GM12891 (cell line): ENCODE measurements around the gene ACOX2.

Experiments used
- DNase-seq: peaks from one replicate; pipeline ENCODE4 v3.0.0; 2011; ENCODE audit warnings: low spot score; ENCODE audit not compliant: insufficient read length
- FAIRE-seq: peaks from 2 replicates; lab custom pipeline; 2011; peaks lifted over from hg19 to GRCh38; lab: Jason Lieb, UNC
- PAX5 ChIP-seq: IDR thresholded peaks from 2 replicates; pipeline ENCODE4 v1.6.1; 2011; ENCODE audit warnings: low read length, moderate library complexity, mild to moderate bottlenecking; ENCODE audit not compliant: insufficient read depth, severe bottlenecking
- POLR2A ChIP-seq: IDR thresholded peaks from 2 replicates; pipeline ENCODE4 v1.6.1; 2011; ENCODE audit warnings: low read depth, low read length, control low read depth
- POLR2AphosphoS5 ChIP-seq: IDR thresholded peaks from 2 replicates; pipeline ENCODE4 v1.6.1; 2011; ENCODE audit warnings: low read depth, low read length, control low read depth
- POU2F2 ChIP-seq: IDR thresholded peaks from 2 replicates; pipeline ENCODE4 v1.6.1; 2011; ENCODE audit warnings: low read depth, mild to moderate bottlenecking, control low read depth, low read length, moderate library complexity
- SPI1 ChIP-seq: IDR thresholded peaks from 2 replicates; pipeline ENCODE4 v1.6.1; 2011; ENCODE audit warnings: low read depth, low read length, control low read depth
- TAF1 ChIP-seq: IDR thresholded peaks from 2 replicates; pipeline ENCODE4 v1.6.1; 2011; ENCODE audit warnings: low read depth, low read length, control low read depth

Gene ACOX2

DNA sequence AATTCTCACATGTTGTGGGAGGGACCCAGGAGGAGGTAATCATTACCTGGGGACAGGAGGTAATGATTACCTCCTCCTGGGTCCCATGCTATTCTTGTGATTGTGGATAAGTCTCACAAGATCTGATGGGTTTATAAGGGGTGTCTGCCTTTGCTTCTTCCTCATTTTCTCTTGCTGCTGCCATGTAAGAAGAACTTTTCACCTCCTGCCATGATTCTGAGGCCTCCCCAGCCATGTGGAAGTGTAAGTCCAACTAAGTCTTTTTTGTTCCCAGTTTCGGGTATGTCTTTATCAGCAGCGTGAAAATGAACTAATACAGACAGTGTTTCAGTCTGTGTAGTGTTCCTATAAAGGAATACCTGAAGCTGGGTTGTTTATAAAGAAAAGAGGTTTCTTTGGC, 58.2 kb downstream of the ACOX2 start:
- TF ChIP-seq SPI1 (no peak), POU2F2 (no peak), POLR2A (no peak), POLR2AphosphoS5 (no peak), TAF1 (no peak), PAX5 (no peak)
- no peak for DNase-seq
- no peak for FAIRE-seq

DNA sequence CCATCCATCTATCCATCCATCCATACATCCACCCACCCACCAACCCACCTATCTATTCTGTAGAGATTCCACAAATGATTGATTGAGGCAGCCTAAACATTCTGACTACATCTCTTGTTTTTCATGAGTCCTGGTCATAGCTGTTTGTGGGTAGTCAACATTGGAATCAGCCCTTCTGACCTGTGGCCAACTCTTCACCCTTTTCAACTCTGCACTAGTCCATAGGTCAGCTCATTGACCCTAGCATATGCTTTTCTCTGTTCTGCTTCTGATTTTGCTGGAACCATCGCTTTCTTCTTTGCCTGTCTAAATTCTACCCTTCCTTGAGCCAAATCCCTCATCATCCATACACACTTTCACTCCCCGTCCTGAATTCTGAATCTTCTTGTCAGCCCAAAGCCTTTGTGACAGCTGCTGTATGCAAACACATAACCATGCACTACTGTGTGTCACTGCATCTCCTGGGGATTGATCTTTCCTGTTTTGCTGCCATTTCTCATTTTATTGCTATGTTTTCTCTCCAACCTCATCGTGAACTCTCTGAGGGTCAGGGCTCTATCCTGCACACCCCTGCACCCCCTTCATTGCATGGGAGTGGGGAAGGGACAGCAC, 61.9 kb downstream of the ACOX2 start:
- TF ChIP-seq SPI1 (no peak), TAF1 (no peak), PAX5 (no peak), POLR2A (no peak), POLR2AphosphoS5 (no peak), POU2F2 (no peak)
- no peak for DNase-seq
- peak; percentile 85 for FAIRE-seq

DNA sequence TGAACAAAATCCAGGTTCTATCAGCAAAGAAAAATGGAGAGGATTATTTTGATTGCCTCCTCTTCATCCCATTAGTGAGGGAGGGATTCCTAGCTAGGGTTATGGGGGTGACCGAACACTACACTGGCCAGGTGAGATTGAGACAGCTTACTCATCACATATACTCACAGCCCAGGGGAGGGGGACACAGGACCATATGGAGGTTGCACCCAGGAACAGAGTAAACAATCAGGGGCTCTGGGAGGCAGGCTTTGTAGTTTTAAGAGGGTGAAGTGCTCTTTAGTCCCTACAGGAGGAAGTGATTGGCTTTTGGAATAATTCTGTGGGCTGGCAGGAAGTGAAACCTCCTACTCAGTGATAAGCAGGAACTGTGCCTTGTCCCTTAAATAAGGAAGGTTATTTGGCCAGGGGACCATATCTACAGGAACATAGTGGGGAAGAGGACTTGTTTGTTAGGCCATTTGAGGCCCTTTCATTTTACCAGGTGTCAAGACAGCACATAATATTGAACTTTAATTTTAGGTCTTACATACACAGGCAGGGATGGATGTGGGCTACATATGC, 62.6 kb downstream of the ACOX2 start:
- FAIRE-seq (no peak), DNase-seq (no peak)
- TF ChIP-seq POLR2AphosphoS5 (no peak), POU2F2 (no peak), TAF1 (no peak), SPI1 (peak; percentile 82), POLR2A (no peak), PAX5 (no peak)

DNA sequence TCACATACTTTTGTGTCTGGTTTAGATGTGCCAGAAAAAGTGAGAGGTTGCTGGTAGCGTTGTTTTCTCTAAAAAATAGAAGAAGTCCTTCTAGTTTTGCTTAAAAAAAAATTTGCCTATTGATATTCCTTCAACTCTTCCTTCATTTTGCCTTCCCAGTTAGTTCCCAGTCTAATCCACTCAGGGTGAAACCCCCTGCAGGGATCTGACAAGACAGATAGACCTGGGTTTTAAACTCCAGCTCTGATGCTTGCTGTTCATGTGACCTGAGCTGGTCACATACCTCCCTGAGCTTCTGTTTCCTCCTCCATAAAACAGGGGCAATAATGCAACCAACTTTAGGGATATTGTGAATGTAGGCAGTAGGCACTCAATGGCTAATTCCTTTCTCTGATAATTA, 63.7 kb downstream of the ACOX2 start:
- DNase-seq (no peak), FAIRE-seq (no peak)
- TF ChIP-seq POLR2A, result no peak
- no peak for TF ChIP-seq PAX5

DNA sequence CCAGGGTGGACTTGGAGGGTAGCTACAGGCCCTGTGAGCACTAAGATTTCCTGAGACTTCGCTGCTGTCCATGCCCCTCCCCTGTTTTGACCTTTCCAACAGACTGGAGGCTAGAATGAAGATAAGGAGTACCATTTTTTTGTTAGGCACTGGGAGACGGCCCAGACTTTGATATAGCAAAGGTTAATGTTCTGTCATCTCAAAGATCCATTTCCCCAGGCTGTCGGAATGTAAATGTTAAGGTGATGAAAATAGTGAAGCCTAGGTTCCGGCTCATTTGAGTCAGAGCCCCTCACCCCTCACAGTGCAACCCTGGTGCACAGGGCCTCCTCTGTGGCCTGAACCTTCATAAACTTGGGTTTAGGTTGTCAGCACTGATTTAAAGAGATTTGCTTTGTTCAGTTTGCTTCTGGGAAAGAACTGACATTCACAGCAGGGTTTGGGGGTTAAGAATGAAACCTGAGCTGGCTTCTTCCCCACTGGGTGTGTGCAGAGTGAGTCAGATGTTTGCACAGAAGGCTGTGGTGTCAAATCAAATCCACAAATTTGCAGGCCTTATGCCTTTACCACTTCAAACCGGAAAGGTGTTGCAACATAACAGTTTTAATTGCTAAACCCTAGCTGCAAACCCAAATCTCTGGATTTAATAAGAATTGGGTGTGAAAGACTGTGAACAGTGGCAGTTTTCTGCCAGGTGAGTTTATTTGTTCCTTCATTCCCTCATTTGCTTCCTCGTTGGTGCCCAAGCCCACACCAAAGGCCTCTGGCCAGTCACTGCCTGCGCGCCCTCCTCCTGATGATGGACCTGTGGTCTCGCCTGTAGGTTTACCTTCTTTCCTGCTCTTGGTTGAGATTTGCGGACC, 65.7 kb downstream of the ACOX2 start:
- FAIRE-seq (no peak), DNase-seq (no peak)
- TF ChIP-seq TAF1 (no peak), POU2F2 (no peak), SPI1 (no peak), PAX5 (no peak), POLR2AphosphoS5 (no peak), POLR2A (no peak)

DNA sequence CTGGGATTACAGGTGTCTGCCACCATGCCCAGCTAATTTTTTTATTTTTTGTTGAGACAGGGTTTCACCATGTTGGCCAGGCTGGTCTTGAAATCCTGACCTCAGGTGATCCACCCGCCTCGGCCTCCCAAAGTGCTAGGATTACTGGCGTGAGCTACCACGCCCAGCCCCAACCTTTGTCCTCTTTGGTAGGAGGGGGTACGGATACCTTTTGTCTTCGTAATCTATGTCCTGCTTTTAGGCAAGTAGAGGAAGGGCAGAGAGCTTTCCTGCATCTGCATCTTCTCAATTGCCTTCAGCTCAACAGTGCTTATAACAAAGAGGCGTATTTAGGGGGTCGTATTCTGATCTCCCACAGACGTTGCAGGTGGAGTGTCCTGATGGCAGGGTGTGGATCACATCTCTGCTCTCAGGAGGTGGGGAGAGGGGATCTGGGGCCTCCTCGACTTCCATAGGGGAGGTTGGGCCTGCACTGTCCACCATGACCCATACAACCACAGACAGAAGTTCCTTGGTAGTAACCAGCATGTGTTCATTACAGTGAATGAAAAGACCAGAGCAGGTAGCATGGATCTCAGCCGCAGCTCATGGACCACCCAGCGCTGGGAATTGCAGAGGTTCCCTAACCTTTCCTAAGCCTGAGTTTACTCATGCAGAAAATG, 66.5 kb downstream of the ACOX2 start:
- DNase-seq (no peak), FAIRE-seq (no peak)
- TF ChIP-seq PAX5 (no peak), POU2F2 (no peak), SPI1 (no peak), TAF1 (no peak), POLR2AphosphoS5 (no peak), POLR2A (no peak)

DNA sequence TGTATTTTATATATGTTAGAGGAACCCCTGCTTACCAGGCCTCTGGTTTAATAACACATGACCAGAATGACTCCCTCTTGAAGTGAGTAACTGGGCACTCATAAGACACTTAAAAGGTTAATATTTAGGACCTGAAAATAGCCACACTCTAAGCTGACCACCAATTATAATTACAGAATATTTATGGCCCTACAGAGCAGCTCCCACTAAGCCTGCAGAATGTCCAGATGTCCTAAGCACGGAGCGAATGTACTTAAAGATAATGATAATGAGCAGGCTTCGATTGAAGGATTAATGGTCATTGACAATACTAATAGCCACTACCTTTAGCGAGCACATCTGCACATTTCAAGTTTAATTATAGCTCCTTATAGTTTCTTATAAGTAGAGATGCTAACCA, 67.9 kb downstream of the ACOX2 start:
- DNase-seq (no peak), FAIRE-seq (no peak)
- TF ChIP-seq POLR2AphosphoS5 (no peak), SPI1 (no peak), TAF1 (no peak), POU2F2 (no peak), PAX5 (no peak), POLR2A (no peak)

DNA sequence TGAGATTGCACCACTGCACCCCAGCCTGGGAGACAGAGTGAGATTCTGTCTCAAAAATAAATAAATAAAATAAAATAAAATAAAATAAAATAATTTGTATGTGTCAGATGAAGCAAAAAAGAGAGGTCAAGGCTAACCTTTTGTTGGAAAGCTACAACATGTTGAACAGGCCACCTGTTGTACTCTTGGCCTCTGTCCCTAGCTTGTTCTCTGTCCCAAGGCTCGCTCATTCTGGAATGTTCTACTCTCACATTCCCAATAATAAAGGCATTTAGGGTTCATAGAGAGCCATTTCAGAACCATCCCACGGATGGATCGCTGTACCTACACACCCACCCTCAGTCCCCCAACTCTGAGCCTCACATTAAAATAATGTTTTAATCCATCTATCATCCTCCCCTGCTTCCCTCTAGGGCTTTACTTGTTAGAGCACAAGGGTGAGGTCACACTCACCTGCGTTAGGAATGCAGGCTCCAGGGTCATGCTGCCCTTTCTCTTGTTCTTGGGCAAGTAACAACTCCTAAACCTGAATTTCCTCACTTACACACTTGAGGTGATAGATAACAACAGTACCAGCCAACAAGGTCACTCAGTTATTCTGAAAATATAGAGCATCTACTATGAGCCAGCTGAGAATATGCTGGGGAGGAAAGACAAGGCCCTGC, 70.0 kb downstream of the ACOX2 start:
- FAIRE-seq (no peak), DNase-seq (no peak)
- TF ChIP-seq PAX5, result no peak
- TF ChIP-seq TAF1, result no peak
- no peak for TF ChIP-seq SPI1
- TF ChIP-seq POLR2A, result no peak
- TF ChIP-seq POLR2AphosphoS5, result no peak
- TF ChIP-seq POU2F2, result no peak
